CD8-positive, alpha-beta memory T cell (primary cell): ENCODE data around the gene MEI1. TPM values are rescaled to one million over a fixed set of nuclear protein-coding genes. Genes with fewer than 3 reads are reported as not detected.

Experiments
- CTCF ChIA-PET: fragments of 350-600 bp; sonication (Branson Sonifier 250); formaldehyde crosslinking; loops from one replicate; lab custom pipeline; 2021; ENCODE audit warnings: antibody characterized with exemption; lab: Charles Lee
- POLR2A ChIA-PET: fragments of 350-600 bp; sonication (Branson Sonifier 250); formaldehyde crosslinking; loops from one replicate; lab custom pipeline; 2021; ENCODE audit warnings: antibody characterized with exemption; lab: Charles Lee
- DNase-seq, 5 donors: peaks; one replicate each; pipeline versions ENCODE4 v3.0.0 to v3.0.0-alpha.2; 2020 to 2022; ENCODE audit warnings: mixed read lengths in 1 of 5
- H3K27ac ChIP-seq: one replicate; pipeline ENCODE4 v1.7.0; 2013; ENCODE audit warnings: low read depth, mild to moderate bottlenecking, low read length, moderate library complexity
- H3K27me3 ChIP-seq: 2 replicates; pipeline ENCODE4 v1.7.0; 2013; ENCODE audit warnings: low read length, mild to moderate bottlenecking; ENCODE audit not compliant: insufficient read depth, poor library complexity, severe bottlenecking
- H3K36me3 ChIP-seq: 2 replicates; pipeline ENCODE4 v1.7.0; 2013; ENCODE audit warnings: mild to moderate bottlenecking, low read length, moderate library complexity; ENCODE audit not compliant: insufficient read depth
- H3K4me1 ChIP-seq: 2 replicates; pipeline ENCODE4 v1.7.0; 2013; ENCODE audit warnings: mild to moderate bottlenecking, low read length, moderate library complexity; ENCODE audit not compliant: insufficient read depth
- H3K4me3 ChIP-seq: 2 replicates; pipeline ENCODE4 v1.7.0; 2013; ENCODE audit warnings: mild to moderate bottlenecking, low read length
- H3K9me3 ChIP-seq: 2 replicates; pipeline ENCODE4 v1.7.0; 2013; ENCODE audit warnings: mild to moderate bottlenecking, low read length
- H3K27ac Mint-ChIP-seq, 8 donors: one replicate each; pipeline ENCODE4 v1.8.0; 2020 to 2021; ENCODE audit warnings: mixed read lengths in 8 of 8, mild to moderate bottlenecking in 6 of 8, inconsistent platforms in 3 of 8, moderate library complexity in 3 of 8
- H3K27me3 Mint-ChIP-seq, 2 donors: one replicate each; pipeline ENCODE4 v1.8.0; 2020 to 2021; ENCODE audit warnings: mixed read lengths in 2 of 2, mild to moderate bottlenecking in 1 of 2, moderate library complexity in 1 of 2
- H3K36me3 Mint-ChIP-seq, 3 donors: one replicate each; pipeline ENCODE4 v1.8.0; 2020 to 2021; ENCODE audit warnings: mixed read lengths in 3 of 3, inconsistent platforms in 1 of 3, mild to moderate bottlenecking in 1 of 3
- H3K4me1 Mint-ChIP-seq, 3 donors: one replicate each; pipeline ENCODE4 v1.8.0; 2020 to 2021; ENCODE audit warnings: mixed read lengths in 3 of 3, inconsistent platforms in 1 of 3, mild to moderate bottlenecking in 1 of 3
- H3K4me3 Mint-ChIP-seq, 7 donors: one replicate each; pipeline ENCODE4 v1.8.0; 2020 to 2021; ENCODE audit warnings: mixed read lengths in 7 of 7, mild to moderate bottlenecking in 6 of 7, moderate library complexity in 4 of 7, inconsistent platforms in 2 of 7
- H3K9me3 Mint-ChIP-seq, 5 donors: one replicate each; pipeline ENCODE4 v1.8.0; 2020 to 2022; ENCODE audit warnings: mixed read lengths in 5 of 5, mild to moderate bottlenecking in 3 of 5, moderate library complexity in 2 of 5, inconsistent platforms in 1 of 5
- polyA plus RNA-seq: library from polyadenylated mRNA; unstranded; fragments of 300-500 nt; fragmentation: Illumina TruSeq; gene quantifications from one replicate; pipeline ENCODE4 v1.2.3, GENCODE V29; 2021
- total RNA-seq, 2 experiments: library from RNA; stranded (reverse); gene quantifications; one replicate each; pipeline ENCODE4 v1.2.3, GENCODE V29; 2021

MEI1 gene
- total and polyA plus RNA-seq, 3 experiments from 2014 or later, result 33.9 to 150 (median 36.3) TPM

DNA sequence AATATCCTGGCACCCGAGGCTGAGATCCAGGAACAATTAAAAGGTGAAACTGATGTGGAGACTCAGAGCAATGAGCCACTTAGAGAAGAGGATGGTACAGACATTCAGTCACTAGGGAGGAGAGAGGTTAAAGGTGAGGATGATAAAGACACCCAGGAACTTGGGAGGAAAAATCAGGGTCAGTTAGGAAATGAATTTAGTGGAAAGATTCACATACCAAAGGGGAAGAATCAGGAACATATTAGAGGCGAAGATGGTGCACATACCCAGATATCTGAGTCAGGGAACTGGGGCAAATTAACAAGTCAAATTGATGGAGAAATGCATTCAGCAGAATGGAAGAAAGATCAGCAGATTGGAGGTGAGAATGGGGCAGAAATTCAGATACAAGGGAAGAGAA lies 4.1 kb upstream of the MEI1 start:
- peaks cover 4% of the 10 kb centered on the region for H3K36me3 ChIP-seq
- DNase-seq, result no peak
- Mint-ChIP-seq H3K36me3 (peaks cover 0 to 2% (median 0%) of the 10 kb centered on the region in 3 donors), H3K4me1 (peaks cover 10 to 21% (median 17%) of the 10 kb centered on the region in 3 donors), H3K27me3 (peaks cover 0 to 1% of the 10 kb centered on the region in 2 donors), H3K4me3 (no peak overlapping the region), H3K27ac (no peak overlapping the region), H3K9me3 (no peaks in the 10 kb centered on the region)
- H3K27me3 ChIP-seq, result no peaks in the 10 kb centered on the region
- no peak overlapping the region for H3K27ac ChIP-seq
- H3K4me3 ChIP-seq, result no peak overlapping the region
- ChIA-PET CTCF (no interaction called here), POLR2A (no interaction called here)
- H3K4me1 ChIP-seq, result peaks cover 7% of the 10 kb centered on the region
- H3K9me3 ChIP-seq, result no peaks in the 10 kb centered on the region

DNA sequence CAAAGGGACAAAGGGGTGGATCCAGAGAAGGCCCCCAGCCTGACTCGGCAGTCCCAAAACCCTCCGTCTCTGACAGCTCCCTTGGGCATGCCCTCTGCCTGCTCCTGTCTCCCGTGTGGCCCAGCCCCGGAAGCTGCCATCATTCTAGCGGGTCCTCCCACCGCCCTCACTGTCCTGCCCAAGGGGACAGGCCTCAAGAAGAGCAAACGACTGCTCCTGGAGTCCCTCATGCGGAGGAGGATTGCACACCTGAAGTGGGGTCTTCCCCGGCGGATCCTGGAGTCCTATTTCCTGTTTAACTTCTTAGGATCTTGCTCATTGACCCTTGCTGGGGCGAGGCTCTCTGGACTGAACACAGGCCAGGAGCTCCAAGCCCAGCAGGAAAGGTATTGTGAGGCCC lies 2.6 kb upstream of the MEI1 start:
- ChIA-PET CTCF (interaction anchor here (0.6 to 4.5 kb wide), 40 partner anchors 9 to 280 kb away, joined by 3 to 91 read pairs (median 5); partner anchors contain the start of genes CCDC134, CENPM and SNU13), POLR2A (interaction anchor here (0.6 to 1.7 kb wide), 6 partner anchors 8 to 244 kb away, joined by 3 to 7 read pairs (median 5); partner anchors contain the start of genes CCDC134 and SNU13)
- Mint-ChIP-seq H3K27ac (peak overlapping the region in 6 of 8 donors; percentile 64 to 89 (median 84)), H3K9me3 (no peaks in the 10 kb centered on the region), H3K4me3 (peak overlapping the region in 1 of 7 donors; percentile 12), H3K27me3 (peaks cover 0 to 1% of the 10 kb centered on the region in 2 donors), H3K4me1 (peaks cover 9 to 12% (median 11%) of the 10 kb centered on the region in 3 donors), H3K36me3 (no peaks in the 10 kb centered on the region)
- H3K27ac ChIP-seq, result no peak overlapping the region
- peaks cover 7% of the 10 kb centered on the region for H3K4me1 ChIP-seq
- H3K4me3 ChIP-seq, result no peak overlapping the region
- peak in 1 of 5 donors; percentile 9 for DNase-seq
- peaks cover 4% of the 10 kb centered on the region for H3K36me3 ChIP-seq
- H3K27me3 ChIP-seq, result no peaks in the 10 kb centered on the region
- no peaks in the 10 kb centered on the region for H3K9me3 ChIP-seq

DNA sequence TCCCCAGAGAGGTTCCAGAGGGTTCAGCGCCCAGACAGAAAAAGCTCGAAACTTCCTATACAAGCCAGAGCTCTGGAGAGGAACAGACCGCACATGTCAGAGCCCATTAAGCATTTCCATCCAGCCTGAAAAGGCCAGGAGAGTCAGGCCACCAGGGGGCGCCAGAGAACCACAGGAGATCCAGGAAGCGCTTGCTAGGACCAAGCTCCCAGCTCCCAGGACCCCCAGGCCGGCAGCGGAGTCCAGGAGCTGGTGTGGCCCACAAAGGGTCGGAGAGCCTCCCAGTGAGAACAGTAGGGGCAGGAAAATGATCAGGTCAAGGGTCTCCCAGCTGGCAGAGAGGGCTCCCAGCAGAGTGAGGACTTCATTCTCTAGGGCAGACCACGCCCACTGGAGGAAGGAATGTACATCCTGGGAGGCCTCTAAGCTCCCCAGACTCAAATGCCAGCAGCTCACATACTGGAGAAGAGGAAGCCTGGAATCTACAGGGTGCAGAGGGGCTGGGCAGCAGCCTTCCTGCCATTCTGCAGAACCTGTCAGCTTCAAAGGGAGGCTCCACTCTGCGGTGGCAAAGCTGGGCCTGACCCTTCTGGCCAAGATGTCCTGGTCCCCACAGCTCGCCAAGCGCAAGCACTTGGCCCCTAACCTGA lies 2.1 kb upstream of the MEI1 start:
- ChIA-PET POLR2A (interaction anchor here (0.6 to 1.7 kb wide), 7 partner anchors 9 to 243 kb away, joined by 3 to 7 read pairs (median 5); partner anchors contain the start of genes CCDC134, SNU13 and SREBF2), CTCF (interaction anchor here (0.6 to 4.5 kb wide), 47 partner anchors 8 to 748 kb away, joined by 3 to 91 read pairs (median 4); partner anchors contain the start of genes CCDC134, CENPM, PMM1 and SNU13)
- peak overlapping the region in 6 of 7 donors; percentile 12 to 76 (median 58) for H3K4me3 Mint-ChIP-seq
- H3K4me1 Mint-ChIP-seq, result peaks cover 9 to 12% (median 11%) of the 10 kb centered on the region in 3 donors
- H3K27me3 Mint-ChIP-seq, result peaks cover 0 to 1% of the 10 kb centered on the region in 2 donors
- H3K9me3 ChIP-seq, result no peaks in the 10 kb centered on the region
- H3K27me3 ChIP-seq, result no peaks in the 10 kb centered on the region
- peaks cover 7% of the 10 kb centered on the region for H3K4me1 ChIP-seq
- peak overlapping the region; percentile 30 for H3K4me3 ChIP-seq
- DNase-seq, result peak; percentile 76 to 94 (median 89)
- H3K9me3 Mint-ChIP-seq, result no peaks in the 10 kb centered on the region
- H3K36me3 ChIP-seq, result peaks cover 4% of the 10 kb centered on the region
- no peaks in the 10 kb centered on the region for H3K36me3 Mint-ChIP-seq
- peak overlapping the region in 7 of 8 donors; percentile 64 to 91 (median 87) for H3K27ac Mint-ChIP-seq
- H3K27ac ChIP-seq, result no peak overlapping the region

DNA sequence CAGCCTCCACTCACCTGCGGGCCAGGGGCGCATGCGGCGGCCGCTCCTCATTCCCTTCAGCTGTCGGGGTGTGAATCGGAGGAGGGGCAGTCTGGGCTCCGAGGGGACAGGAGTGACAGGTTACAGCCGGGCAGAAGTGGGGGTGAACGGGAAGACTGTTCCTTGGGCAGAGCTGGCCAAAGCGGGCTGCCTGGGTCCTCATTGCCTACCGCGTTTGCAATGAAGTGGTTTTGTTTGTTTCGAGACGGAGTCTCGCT lies 733 bp downstream of the MEI1 start:
- H3K4me1 Mint-ChIP-seq, result peaks cover 9 to 12% (median 11%) of the 10 kb centered on the region in 3 donors
- peak overlapping the region in 2 of 7 donors; percentile 23 to 26 for H3K4me3 Mint-ChIP-seq
- CTCF ChIA-PET, result interaction anchor here (1.4 to 4.5 kb wide), 2 partner anchors 123 to 241 kb away, joined by 3 to 91 read pairs; no protein-coding TSS in a partner anchor

DNA sequence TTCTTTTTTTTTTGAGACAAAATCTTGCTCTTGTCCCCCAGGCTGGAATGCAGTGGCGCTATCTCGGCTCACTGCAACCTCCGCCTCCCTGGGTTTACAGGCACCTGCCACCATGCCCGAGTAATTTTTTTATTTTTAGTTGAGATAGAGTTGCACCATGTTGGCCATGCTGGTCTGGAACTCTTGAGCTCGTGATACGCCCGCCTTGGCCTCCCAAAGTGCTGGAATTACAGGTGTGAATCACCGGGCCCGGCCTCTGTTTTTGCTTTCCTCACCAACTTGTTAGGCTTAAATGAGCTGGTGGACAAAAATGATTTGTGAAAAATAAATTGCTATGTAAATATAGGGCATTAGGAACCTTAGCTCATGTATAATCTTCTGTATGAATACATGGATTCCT lies 3.5 kb downstream of the MEI1 start:
- no peak overlapping the region for H3K27ac Mint-ChIP-seq
- H3K4me1 ChIP-seq, result no peaks in the 10 kb centered on the region
- H3K36me3 ChIP-seq, result no peaks in the 10 kb centered on the region
- H3K27me3 Mint-ChIP-seq, result no peaks in the 10 kb centered on the region
- ChIA-PET CTCF (interaction anchor here (0.7 to 1.1 kb wide), 2 partner anchors 23 to 36 kb away, joined by 3 read pairs; no protein-coding TSS in a partner anchor), POLR2A (interaction anchor here (0.6 kb wide), 1 partner anchor 59 kb away, joined by 3 read pairs; no protein-coding TSS in a partner anchor)
- H3K36me3 Mint-ChIP-seq, result no peaks in the 10 kb centered on the region
- H3K9me3 Mint-ChIP-seq, result no peaks in the 10 kb centered on the region
- no peaks in the 10 kb centered on the region for H3K27me3 ChIP-seq
- H3K9me3 ChIP-seq, result no peaks in the 10 kb centered on the region
- H3K4me1 Mint-ChIP-seq, result peaks cover 3 to 6% (median 4%) of the 10 kb centered on the region in 3 donors
- no peak overlapping the region for H3K4me3 Mint-ChIP-seq
- DNase-seq, result no peak
- H3K4me3 ChIP-seq, result no peak overlapping the region
- no peak overlapping the region for H3K27ac ChIP-seq

More for the DNA sequence above, 733 bp downstream of the MEI1 start:
- POLR2A ChIA-PET, result no interaction called here
- Histone ChIP-seq H3K36me3 (no peaks in the 10 kb centered on the region), H3K27ac (no peak overlapping the region), H3K4me1 (peaks cover 7% of the 10 kb centered on the region), H3K4me3 (no peak overlapping the region), H3K27me3 (no peaks in the 10 kb centered on the region), H3K9me3 (no peaks in the 10 kb centered on the region)
- H3K36me3 Mint-ChIP-seq, result no peaks in the 10 kb centered on the region
- no peaks in the 10 kb centered on the region for H3K9me3 Mint-ChIP-seq
- no peak for DNase-seq
- H3K27me3 Mint-ChIP-seq, result peaks cover 0 to 1% of the 10 kb centered on the region in 2 donors
- H3K27ac Mint-ChIP-seq, result no peak overlapping the region

DNA sequence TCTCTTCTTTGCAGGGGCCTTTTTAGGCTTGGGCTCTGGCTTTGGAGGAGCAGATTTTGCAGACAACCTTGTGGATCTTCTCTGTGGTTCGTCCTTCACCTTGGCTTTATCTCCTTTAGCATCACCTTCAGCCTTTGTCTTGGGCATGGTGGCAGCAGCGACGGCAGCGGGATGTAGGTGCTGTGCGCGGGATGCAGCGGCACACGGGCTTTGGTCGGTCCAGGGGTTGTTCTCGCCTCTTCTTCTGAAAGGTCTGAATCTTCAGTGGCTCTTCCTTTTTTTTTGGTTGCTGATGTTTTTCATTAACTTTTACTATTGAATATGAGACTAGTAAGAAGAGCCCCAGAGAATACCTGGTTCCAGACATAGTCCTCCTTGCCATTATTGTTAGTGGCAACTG lies 10.0 kb downstream of the MEI1 start:
- no peak for DNase-seq
- no peaks in the 10 kb centered on the region for H3K4me1 Mint-ChIP-seq
- no peaks in the 10 kb centered on the region for H3K9me3 ChIP-seq
- H3K27me3 ChIP-seq, result no peaks in the 10 kb centered on the region
- no peaks in the 10 kb centered on the region for H3K9me3 Mint-ChIP-seq
- peak overlapping the region in 1 of 8 donors; percentile 66 for H3K27ac Mint-ChIP-seq
- peaks cover 0 to 2% of the 10 kb centered on the region in 2 donors for H3K27me3 Mint-ChIP-seq
- no peak overlapping the region for H3K4me3 Mint-ChIP-seq
- H3K36me3 Mint-ChIP-seq, result no peaks in the 10 kb centered on the region
- no peak overlapping the region for H3K4me3 ChIP-seq
- no peaks in the 10 kb centered on the region for H3K4me1 ChIP-seq
- H3K27ac ChIP-seq, result no peak overlapping the region
- no peaks in the 10 kb centered on the region for H3K36me3 ChIP-seq
- ChIA-PET CTCF (no interaction called here), POLR2A (no interaction called here)

DNA sequence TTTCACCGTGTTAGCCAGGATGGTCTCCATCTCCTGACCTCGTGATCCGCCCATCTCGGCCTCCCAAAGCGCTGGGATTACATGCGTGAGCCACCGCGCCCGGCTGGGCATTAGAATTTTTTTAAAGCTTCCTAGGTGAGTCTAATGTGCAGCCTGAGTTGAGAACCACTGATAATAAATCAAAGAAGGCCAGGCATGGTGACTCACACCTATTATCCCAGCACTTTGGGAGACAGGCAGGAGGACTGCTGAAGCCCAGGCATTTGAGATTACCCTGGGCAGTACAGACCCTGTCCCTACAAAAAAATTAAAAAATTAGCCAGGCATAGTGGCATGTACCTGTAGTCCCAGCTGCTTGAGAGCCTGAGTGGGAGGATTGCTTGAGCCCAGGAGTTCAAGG lies 13.7 kb downstream of the MEI1 start:
- Histone ChIP-seq H3K9me3 (no peaks in the 10 kb centered on the region), H3K27ac (no peak overlapping the region), H3K36me3 (no peaks in the 10 kb centered on the region), H3K27me3 (peaks cover 3% of the 10 kb centered on the region), H3K4me3 (no peak overlapping the region), H3K4me1 (no peaks in the 10 kb centered on the region)
- Mint-ChIP-seq H3K27me3 (peaks cover 0 to 2% of the 10 kb centered on the region in 2 donors), H3K4me3 (no peak overlapping the region), H3K9me3 (no peaks in the 10 kb centered on the region), H3K36me3 (no peaks in the 10 kb centered on the region), H3K4me1 (no peaks in the 10 kb centered on the region), H3K27ac (peak overlapping the region in 1 of 8 donors; percentile 58)
- no peak for DNase-seq
- ChIA-PET POLR2A (no interaction called here), CTCF (no interaction called here)

DNA sequence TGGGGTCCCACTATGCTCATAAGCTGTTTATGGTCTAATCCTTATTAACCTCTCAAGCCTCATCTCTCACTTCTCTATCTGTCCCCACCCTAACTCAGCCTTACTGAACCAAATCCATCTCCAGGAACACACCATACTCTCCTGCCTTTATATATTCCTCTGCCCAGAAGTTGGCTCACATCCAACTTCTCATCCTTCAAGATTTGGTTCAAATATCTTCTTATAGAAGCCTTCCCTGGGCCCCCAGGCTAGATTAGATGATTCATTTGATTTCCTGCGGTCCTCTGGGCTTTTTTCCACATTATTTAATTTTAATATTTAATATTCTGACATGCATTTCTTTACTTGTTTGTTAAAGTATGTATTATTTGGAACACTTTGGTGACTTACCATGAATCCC lies 23.2 kb downstream of the MEI1 start:
- POLR2A ChIA-PET, result interaction anchor here (0.6 kb wide), 2 partner anchors 26 to 152 kb away, joined by 3 read pairs; no protein-coding TSS in a partner anchor
- no peaks in the 10 kb centered on the region for H3K4me1 Mint-ChIP-seq
- no peak overlapping the region for H3K27ac ChIP-seq
- H3K27ac Mint-ChIP-seq, result no peak overlapping the region
- H3K4me3 ChIP-seq, result no peak overlapping the region
- peaks cover 3% of the 10 kb centered on the region for H3K27me3 ChIP-seq
- CTCF ChIA-PET, result interaction anchor here (2.1 kb wide), 1 partner anchor 25 kb away, joined by 5 read pairs; no protein-coding TSS in a partner anchor
- DNase-seq, result no peak
- no peaks in the 10 kb centered on the region for H3K4me1 ChIP-seq
- peaks cover 2 to 10% of the 10 kb centered on the region in 2 donors for H3K27me3 Mint-ChIP-seq
- no peaks in the 10 kb centered on the region for H3K9me3 Mint-ChIP-seq
- H3K4me3 Mint-ChIP-seq, result no peak overlapping the region
- no peaks in the 10 kb centered on the region for H3K36me3 Mint-ChIP-seq
- H3K36me3 ChIP-seq, result no peaks in the 10 kb centered on the region
- no peaks in the 10 kb centered on the region for H3K9me3 ChIP-seq
